ENCODE measurements around the gene MYADML2.

MYADML2 gene

GRCh38 chr17:81911277-81911961 is 35.6 kb downstream of the MYADML2 start, which contains the start of gene PCYT2:
PCYT2 (minus strand) TSS chr17:81911399; CDS start chr17:81911355, 44 bp downstream.
- peak; percentile 93 for DNase-seq (ENCODE audit: low read depth)

GRCh38 chr17:81910840-81911276 is 36.2 kb downstream of the MYADML2 start:
- no peak for DNase-seq (ENCODE audit: low read depth)

GRCh38 chr17:81909966-81910839 is 36.8 kb downstream of the MYADML2 start:
- DNase-seq (ENCODE audit: low read depth), result no peak

GRCh38 chr17:81909231-81909630 is 37.8 kb downstream of the MYADML2 start:
- DNase-seq (ENCODE audit: low read depth), result no peak

- DNase-seq (ENCODE audit: low read depth), result no peak
Measured at GRCh38 chr17:81908793-81909192, 38.2 kb downstream of the MYADML2 start.

GRCh38 chr17:81907219-81908145 is 39.6 kb downstream of the MYADML2 start:
- no peak for DNase-seq (ENCODE audit: low read depth)

- no peak for DNase-seq (ENCODE audit: low read depth)
Measured at GRCh38 chr17:81906476-81907218, 40.4 kb downstream of the MYADML2 start.

- DNase-seq (ENCODE audit: low read depth), result no peak
Measured at GRCh38 chr17:81905993-81906392, 41.0 kb downstream of the MYADML2 start.

- no peak for DNase-seq (ENCODE audit: low read depth)
Measured at GRCh38 chr17:81905424-81905875, 41.6 kb downstream of the MYADML2 start.

- no peak for DNase-seq (ENCODE audit: low read depth)
Measured at GRCh38 chr17:81904600-81905423, 42.2 kb downstream of the MYADML2 start.

- DNase-seq (ENCODE audit: low read depth), result no peak
Measured at GRCh38 chr17:81903896-81904599, 43.0 kb downstream of the MYADML2 start.

- DNase-seq (ENCODE audit: low read depth), result no peak
Measured at GRCh38 chr17:81903415-81903831, 43.6 kb downstream of the MYADML2 start.

GRCh38 chr17:81902653-81903414 is 44.2 kb downstream of the MYADML2 start:
- DNase-seq (ENCODE audit: low read depth), result no peak

- no peak for DNase-seq (ENCODE audit: low read depth)
Measured at GRCh38 chr17:81902023-81902652, 44.9 kb downstream of the MYADML2 start, which contains the start of gene NPB. NPB (plus strand) TSS chr17:81902238; CDS start chr17:81902278, 40 bp downstream.

GRCh38 chr17:81901167-81902022 is 45.6 kb downstream of the MYADML2 start:
- DNase-seq (ENCODE audit: low read depth), result no peak

GRCh38 chr17:81900181-81900820 is 46.7 kb downstream of the MYADML2 start:
- no peak for DNase-seq (ENCODE audit: low read depth)
